ACHN (cell line): Measurements from ENCODE around the gene RANBP17.
"Not testable (repeated sequence)": the region's sequence is repeated elsewhere in the genome, so short reads cannot be mapped to it uniquely, and the experiment has no call there.

Experiments used
- DNase-seq: peaks from one replicate; pipeline ENCODE4 v3.0.0-alpha.2; 2015
- in situ Hi-C: cut with HindIII; loops from 2 replicates; pipeline ENCODE4 v1.10.0; 2017; ENCODE audit warnings: low sequenced_read_pairs, low pct_ligation_motif_present, low pct_unique_long_range_greater_than_20kb

Gene RANBP17

DNA sequence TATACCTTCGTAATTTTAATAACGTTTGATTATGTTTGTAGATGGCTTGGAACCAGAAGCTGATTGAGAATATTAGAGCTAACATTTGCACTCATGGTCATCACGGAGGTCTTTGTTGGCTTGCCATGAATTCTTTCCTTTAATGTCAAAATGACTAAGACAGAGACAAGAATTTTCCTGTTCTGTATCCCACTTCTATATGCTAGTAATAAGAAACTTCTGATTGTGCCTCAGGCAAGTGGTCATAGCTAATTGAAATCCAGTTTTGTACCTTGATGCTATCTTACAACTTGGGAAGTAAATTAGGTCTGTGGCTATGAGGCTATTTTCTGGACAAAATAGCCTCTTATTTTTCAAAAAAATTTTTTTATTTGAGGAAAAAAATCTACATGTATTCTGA, 167.6 kb downstream of the RANBP17 start:
- DNase-seq, result no peak

DNA sequence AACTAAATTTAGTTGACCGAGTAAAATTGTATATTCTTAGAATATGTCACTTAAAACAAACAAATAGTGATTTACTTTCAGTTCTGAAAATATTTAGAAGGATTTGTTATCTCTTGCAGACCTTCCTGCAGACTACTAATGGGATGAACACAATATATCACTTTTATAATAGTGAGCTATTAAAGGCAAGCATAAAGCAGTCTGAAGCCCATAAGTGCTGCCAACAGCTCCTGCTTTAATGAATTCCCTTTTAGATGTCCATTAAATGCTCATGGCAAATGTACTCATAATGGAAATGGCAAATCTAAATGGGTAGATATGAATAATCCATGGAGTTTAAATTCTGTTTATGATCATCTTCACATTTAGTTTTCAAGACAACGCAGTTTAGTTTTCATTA, 170.2 kb downstream of the RANBP17 start:
- in situ Hi-C loops, result no loop called here
- no peak for DNase-seq

More for the DNA sequence above, 167.6 kb downstream of the RANBP17 start:
- in situ Hi-C loops, result no loop called here

DNA sequence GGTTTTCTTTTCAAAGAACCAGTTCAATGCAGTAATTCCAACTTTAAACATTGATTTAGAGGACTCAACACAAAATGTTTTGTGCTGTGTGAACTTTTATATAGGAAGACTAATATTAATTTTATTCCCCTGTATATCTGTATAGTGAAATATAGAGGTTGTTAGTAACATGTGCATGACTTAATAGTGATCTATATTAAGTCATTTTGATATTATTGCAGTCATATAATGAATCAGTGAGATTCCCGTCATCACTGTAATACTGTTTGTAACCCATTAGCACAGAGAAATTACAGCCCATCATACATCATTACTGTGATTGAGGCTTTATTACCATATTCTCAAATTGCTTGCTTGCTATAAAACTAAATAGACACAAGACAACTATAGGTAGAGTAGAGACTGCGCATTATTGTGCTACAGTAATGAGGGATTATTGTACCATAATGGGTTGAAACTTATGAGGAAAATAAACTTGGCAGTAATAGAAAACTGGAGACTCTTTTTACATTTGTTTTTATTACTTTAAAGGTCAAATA, 170.7 kb downstream of the RANBP17 start:
- no peak for DNase-seq
- in situ Hi-C loops, result no loop called here

DNA sequence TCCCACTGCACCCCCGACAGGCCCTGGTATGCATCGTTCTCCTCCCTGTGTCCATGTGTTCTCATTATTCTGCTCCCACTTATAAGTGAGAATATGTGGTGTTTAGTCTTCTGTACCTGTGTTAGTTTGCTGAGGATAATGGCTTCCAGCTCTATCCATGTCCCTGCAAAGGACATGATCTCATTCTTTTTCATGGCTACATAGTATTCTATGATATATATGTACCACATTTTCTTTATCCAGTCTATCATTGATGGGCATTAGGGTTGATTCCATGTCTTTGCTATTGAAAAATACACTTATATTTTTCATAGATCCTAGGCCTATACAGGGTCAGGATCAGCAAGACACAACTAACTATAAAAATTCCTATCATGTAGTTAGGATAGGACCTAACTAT, 180.1 kb downstream of the RANBP17 start:
- DNase-seq, in situ Hi-C loops: not testable (repeated sequence)

DNA sequence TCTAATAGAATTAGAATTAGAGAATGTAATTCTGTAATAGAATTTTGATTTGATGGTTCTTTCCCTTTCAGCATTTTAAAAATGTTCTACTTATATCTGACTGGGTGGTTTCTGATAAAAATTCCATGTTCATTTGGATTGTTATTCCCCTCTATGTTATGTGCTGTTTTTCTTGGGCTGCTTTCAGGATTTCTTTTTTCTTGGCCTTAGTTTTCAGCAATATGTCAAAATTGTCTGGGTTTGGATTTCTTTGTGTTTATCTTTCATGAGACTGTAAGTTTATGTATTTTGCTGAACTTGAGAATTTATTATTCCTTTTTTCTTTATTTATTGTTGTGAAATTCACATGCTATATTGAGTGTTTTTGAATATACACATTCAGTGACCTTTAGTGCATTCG, 189.1 kb downstream of the RANBP17 start:
- DNase-seq, result no peak
- in situ Hi-C loops, result no loop called here

DNA sequence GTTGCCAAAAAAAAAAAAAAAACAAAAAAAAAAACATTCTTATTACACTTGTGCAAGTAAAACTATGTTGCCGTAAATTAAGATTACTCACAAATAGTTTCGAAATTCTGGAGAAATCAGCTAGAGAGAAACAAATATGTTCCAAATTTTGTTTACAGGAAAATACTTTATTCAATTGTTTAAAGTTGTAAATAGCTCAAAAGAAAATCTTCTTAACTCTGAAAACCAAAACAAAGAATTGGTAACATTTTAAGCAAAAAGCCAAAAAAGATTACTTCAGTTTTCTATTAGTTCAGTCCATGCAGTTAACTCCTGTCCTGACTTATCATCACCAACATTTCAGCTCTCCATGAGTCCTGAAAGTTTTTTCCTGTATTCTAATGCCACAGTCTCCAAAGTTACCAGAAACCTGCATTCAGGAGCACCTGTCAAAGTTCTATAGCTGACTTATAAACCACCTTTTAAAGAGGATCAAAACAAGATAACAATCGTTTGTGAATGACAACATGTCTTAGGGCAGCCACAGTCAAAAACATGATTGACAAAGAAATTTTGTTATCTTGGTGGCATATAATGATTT, 194.1 kb downstream of the RANBP17 start:
- in situ Hi-C loops, result no loop called here
- no peak for DNase-seq

DNA sequence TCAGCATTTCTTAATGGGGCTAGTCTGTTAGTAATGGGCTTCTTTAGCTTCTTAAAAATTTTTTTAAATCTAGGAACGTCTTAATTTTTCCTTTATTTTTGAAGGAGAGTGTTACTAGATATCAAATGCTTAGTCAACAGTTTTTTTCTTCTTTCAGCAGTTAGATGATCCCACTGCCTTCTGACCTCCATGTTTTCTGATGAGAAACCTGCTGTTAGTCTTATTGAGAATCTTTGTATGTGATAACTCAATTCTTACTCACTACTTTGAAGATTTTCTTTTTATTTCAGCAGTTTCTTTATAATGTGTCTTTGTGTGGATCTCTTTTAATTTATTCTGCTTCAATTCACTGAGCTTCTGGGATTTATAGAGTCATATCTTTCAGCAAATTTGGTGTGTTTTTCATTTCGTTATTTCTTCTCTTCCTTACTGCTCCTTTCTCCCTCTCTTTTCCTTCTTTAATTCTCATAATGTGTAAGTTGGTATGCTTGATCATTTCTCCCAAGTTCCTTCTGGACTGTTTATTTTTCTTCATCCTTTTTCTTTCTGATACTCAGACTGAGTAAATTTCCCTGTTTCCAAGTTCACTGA, 205.8 kb downstream of the RANBP17 start:
- no peak for DNase-seq
- in situ Hi-C loops, result no loop called here

DNA sequence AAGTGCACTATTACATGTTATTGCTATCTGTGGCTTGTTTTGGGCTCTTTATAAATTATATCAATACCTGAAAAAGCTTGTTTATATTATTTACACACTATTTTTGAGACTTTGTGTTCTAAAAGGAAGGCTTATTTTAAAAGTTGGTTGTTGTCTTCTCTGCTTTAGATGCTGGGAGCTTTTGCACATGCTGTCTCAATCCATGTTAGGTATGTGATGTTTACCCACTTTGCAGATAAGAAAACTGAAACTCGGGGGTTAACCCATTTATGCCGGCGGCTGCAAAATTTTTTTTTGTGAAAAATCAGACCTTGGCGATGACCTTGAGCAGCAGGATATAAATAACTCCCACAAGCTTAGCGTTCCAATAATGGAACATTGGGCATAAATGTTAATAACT, 212.9 kb downstream of the RANBP17 start:
- in situ Hi-C loops, result no loop called here
- no peak for DNase-seq

DNA sequence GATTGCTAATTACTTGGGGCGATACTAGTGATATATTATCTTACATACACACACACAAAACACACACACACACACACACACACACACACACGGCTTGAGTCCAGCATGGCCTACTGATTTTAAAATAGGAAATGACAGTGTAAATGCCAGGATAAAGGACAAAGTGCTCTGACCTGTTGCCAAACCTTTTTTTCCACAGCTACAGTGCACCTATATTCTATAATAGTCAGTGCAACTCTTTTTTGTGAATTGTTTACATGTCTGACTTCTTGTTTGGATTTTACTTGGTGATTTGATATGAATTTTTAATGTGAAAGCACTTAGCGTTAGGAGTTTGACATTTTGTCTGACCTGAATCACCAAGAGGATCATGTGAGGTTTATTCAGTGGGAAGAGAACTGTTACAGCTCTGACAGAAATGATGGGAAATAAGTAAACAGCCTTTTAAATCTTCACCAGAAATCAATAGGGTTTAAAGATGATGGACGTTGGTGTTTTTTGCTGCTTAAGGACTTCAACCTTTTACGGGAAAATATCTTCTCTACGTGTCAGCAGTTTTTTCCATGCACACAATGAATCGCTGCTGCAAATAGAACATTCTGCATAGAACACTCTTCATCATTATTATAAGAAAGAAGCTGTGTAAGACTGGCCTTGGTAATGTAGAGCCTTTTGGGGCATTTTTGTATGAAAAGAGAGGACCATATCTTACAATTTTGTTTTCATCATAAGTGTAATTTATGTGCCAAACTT, 218.5 kb downstream of the RANBP17 start:
- in situ Hi-C loops, result no loop called here
- DNase-seq, result no peak

DNA sequence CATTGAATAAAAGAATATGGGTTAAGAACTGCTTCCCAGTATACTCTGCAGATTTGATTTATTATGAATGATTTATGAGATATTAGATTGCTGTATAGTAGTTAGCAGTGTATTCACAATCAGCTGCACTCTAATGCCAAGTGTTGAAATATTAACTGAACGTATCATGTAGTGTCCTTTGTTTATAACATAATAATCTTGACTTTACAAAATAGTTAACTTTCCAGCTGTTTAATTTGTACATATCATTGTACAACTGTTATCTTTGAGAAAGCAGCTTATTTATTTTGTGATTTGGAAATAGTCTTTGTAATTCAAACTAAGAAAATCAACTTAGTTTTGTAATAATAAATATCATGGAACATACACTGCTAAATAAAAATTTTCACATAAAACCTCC, 219.5 kb downstream of the RANBP17 start:
- in situ Hi-C loops, result no loop called here
- DNase-seq, result no peak

DNA sequence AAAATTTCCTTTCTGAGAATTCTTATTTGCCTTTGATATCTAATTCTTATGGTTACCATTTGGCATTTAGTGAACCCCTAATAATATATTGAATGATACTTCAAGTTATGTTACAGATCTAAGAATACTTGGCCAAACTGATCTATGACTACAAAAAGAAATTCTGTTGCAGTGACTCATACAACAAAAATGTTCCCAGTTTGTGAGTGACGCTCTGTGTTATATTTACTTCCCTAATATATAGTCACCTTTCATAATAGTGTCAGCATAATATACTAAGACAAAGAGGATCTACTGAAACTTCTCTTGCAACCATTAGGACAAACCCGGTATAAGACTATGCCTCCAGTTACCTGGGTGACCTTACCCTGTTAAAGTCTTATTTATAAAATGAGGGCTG, 230.4 kb downstream of the RANBP17 start:
- in situ Hi-C loops, result no loop called here
- peak; percentile 32 for DNase-seq

DNA sequence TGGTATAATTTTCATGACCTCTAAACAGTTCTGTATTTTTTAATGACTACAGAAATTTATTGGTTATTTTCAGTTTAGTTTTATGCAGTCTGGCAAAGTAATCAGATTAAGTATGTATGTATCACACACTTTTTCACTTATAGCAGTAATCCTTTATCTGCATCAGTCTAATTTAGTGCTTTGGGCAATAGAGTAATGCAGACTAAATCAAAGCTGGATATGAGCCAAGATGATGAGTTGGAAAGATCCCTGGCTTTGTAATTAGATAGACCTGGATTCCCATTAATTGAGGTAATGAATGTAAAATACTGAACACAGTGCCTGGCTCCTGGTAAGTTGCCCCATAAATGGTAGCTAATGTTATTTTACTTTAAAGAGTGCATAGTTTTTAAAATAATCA, 231.8 kb downstream of the RANBP17 start:
- in situ Hi-C loops, result no loop called here
- DNase-seq, result no peak

DNA sequence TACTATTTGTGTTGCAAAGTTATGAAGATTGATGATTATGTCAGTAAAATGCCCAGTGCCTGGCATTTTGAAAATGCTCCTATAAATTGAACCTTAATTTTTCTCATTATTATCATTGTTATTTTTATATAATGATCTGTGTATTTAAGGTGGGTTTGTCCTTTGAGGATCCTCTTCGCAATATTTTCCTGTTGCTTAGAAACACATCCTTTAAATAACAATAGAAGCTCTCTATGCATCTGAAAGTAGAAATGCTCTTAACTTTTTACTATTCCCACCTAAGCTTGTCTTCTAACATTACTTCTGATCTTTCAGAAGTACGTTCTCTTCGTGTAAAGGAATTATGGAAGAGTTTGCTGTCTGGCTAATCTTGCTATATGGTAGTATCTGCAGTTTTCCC, 232.5 kb downstream of the RANBP17 start:
- no peak for DNase-seq
- in situ Hi-C loops, result no loop called here

DNA sequence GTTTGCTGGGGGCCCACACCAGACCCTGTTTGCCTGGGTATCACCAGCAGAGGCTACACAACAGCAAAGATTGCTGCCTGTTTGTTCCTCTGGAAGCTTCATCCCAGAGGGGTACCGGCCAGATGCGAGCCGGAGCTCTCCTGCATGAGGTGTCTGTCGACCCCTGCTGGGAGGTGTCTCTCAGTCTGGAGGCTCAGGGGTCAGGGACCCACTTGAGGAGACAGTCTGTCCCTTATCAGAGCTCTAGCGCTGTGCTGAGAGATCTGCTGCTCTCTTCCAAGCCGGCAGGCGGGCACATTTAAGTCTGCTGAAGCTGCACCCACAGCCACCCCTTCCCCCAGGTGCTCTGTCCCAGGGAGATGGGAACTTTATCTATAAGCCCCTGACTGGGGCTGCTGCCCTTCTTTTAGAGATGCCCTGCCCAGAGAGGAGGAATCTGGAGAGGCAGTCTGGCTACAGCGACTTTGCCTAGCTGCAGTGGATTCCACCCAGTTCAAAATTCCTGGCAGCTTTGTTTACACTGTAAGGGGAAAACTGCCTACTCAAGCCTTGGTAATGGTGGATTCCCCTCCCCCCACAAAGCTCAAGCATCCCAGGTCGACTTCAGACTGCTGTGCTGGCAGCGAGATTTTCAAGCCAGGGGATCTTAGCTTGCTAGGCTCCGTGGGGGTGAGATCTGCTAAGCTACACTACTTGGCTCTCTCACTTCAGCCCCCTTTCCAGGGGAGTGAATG, 241.2 kb downstream of the RANBP17 start:
- in situ Hi-C loops, result no loop called here
- DNase-seq, result no peak

DNA sequence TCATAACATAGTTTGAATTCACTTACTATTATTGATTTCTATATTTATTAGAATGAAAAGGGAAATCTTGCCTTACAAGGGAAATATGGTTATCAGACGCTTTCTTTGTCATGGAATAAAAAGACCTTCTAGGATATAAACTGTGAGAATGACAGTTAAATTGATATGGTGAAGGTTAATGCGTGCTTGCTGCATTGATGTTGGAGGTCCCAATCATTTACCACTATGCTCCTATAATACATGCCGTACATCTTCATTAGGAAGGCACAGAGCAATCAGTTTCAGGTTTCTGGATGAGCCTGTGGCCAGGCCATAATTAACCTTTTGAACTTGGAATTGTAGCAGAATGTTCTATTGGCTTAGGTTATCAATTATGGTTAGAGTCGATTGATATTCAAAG, 245.9 kb downstream of the RANBP17 start:
- DNase-seq, result no peak
- in situ Hi-C loops, result no loop called here

DNA sequence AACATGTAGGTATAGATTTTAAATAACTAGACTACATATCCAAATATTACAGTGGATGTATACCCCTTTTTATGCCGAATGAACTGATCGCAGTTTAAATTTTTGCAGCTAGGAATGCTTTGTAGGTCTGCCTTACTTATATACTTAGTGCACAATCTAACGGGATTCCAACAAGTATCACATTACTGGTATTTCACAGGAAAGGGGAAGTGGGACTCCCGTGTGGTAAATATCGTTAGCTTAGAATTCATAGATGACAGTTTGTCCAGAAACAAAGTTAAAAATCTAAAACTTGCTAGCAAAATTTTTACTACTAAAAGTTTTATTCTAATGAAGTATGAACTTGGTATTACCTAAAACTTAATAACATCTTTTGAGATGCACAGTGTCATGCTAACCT, 253.7 kb downstream of the RANBP17 start:
- no peak for DNase-seq

DNA sequence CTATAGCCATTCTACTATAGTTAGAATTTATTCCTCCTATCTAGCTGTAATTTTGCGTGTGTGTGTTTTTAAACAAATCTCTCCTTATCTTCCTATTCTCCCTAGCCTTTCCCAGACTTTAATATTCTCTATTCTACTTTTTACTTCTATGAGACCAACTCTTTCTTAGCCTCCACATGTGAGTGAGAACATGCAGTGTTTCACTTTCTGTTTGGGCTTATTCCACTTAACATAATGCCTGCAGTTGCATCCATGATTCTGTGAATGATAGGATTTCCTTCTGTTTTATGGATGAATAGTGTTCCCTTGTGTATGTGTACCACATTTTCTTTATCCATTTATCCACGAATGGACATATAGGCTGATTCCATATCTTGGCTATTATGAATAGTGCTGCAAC, 254.9 kb downstream of the RANBP17 start:
- in situ Hi-C loops, result no loop called here
- no peak for DNase-seq

More for the DNA sequence above, 253.7 kb downstream of the RANBP17 start:
- in situ Hi-C loops, result no loop called here

DNA sequence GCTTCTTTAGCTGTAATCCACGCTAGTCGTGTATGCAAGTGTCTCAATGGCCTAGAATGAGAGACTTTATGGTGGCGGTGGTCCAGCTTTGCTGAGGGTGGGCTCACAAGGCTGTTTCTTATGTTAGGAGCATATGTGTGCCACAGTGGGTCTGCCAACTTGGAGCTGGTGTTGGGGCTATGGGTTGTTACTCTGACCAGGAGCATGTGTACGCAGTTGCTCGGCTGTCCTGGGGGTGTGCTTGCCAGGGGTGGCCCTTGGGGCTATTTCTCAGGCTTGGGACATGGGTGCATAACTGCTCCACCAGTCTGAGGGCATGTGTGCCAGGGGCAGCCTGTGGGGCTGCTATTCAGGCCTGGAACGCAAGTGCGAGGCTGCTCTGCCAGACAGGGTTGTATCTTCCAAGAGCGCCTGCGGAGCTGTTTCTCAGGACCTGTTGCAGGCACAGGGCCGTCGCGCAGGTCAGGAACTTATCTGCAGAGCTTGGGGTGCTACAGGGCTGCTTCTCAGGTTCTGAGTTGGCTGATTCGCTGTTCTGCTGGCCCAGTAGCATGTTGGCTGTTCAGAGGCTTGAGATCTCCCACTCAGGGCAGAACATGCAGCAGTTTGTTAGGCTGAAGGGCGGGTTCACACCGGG, 259.3 kb downstream of the RANBP17 start:
- in situ Hi-C loops, result no loop called here
- DNase-seq, result no peak

DNA sequence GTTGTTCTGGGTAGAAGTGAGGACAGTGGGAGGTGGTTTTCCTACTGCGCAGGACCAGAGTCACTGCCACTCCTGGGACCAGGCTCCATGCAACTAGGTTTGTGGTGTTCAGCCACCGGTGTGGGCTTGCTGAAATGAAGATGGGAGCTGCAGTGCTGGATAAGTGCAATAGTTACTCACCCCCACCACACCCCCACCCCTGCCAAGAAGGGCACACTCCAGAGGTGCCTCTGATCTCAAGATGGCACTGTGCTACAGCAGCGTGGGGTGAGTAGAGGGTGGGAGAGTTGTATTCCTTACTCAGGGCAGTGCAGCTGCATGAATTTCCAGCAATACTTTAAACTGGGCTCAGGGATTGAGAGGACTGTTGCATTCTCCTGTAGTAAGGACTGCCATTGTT, 259.8 kb downstream of the RANBP17 start:
- in situ Hi-C loops, result no loop called here
- DNase-seq, result no peak
